ENCODE results near the gene COL6A3.

The COL6A3 gene

DNA sequence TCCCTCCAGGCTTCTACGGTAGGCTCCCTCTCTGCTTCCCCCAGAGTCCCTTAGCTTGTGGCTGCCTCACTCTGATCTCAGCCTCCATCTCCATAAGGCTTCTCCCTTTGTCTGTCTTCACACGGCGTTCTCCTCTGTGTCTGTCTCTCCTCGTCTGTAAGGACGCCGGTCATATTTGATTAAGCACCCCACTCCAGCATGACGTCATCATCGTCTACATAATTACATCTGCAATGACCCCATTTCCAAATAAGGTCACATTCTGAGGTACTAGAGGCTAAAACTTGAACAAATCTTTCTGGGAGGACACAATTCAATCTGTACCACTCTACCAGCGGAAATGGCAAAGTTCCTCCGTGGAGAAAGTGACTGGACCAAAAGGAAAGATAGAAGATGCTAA is 8.3 kb upstream of the COL6A3 start:
- in situ Hi-C loops (cut with HindIII; ENCODE audit: low sequenced_read_pairs), result loop anchor here (25.0 kb wide), 1 partner anchor 310 kb away; no protein-coding TSS in a partner anchor

DNA sequence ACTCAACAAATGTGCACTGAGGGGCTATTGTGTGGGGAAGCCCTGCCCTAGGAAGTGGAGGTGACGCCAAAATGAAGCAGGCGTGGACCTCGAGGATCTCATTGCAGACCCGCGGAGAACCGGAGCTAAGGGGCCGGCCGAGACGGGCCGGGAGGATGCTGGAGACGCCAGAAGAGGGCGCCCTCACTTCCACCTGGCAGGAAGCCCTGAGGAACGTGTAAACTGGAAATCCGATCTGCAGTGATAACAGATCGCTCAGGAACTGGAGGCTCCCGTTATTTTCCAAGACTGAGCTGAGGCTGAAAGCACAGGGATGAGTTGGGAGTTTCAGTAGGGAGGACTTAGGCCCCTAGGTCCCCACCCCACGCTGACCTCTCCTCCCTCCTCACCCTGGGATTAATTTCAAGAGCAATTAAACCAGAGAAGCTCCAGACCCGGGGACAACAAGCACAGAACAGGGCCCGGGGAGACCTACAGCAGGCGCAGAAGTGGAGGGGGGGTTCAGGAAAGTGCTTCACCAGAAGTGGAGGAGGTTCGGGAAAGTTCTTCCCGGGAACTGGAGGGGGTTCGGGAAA is 7.7 kb upstream of the COL6A3 start:
- in situ Hi-C loops (cut with HindIII; ENCODE audit: low sequenced_read_pairs), result loop anchor here (25.0 kb wide), 1 partner anchor 309 kb away; no protein-coding TSS in a partner anchor

DNA sequence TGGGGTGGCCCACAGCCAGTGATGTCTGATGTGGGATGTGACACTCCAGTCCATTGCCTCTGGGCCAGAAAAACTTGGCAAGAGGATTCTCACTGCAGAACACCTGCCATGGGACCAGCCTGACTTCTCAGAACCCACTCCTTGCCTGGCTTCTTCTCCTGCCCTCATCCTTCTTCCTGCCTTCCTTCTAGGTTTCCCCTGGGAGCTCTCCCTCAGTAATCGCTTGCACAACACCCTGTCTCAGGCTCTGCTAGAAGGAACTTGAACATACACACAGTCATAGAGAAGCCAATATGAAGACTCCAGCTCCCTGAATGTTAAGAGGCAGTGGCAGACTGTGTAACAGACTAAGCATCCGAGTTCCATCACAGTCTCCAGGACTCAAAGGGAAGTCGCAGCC is 4.3 kb upstream of the COL6A3 start:
- in situ Hi-C loops (cut with HindIII; ENCODE audit: low sequenced_read_pairs), result loop anchor here (25.0 kb wide), 1 partner anchor 306 kb away; no protein-coding TSS in a partner anchor

DNA sequence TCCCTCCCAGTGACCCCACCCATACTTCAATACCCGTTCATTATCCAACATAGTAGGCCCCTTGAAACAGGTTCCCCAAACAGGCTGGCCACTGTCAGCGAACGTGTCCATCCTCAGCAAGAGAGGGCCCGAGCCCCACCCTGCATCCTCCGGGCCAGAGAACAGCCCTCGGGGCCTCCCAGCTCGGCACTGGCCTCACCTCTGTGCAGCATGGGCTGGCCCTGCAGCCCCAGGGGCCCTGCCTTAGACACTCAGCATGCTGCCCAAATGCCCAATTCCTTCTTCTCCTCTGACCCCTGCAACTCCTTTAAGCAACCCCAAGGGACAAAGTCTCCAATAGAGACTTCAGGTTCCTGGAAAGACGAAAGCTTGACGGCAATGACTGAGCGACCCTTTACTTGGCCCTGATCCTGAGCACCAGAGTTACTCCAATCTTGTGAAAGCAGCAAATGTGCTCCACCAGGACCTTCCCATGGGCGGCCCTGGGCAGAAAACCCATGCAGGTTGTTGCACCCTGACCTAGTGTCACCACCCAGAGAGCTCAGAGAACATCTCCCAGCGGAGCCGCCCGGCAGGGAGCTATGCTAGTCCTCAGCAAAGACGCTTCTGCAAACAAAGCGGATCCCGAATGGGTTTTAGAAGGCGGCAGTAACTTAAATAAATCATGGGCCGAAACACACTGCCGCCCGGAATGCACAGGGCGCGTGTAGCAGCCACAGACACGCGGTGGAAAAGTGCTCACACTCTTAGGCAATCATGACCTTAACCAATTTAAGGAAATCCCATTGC is 782 bp downstream of the COL6A3 start:
- in situ Hi-C loops (cut with HindIII; ENCODE audit: low sequenced_read_pairs), result loop anchor here (25.0 kb wide), 1 partner anchor 301 kb away; no protein-coding TSS in a partner anchor

DNA sequence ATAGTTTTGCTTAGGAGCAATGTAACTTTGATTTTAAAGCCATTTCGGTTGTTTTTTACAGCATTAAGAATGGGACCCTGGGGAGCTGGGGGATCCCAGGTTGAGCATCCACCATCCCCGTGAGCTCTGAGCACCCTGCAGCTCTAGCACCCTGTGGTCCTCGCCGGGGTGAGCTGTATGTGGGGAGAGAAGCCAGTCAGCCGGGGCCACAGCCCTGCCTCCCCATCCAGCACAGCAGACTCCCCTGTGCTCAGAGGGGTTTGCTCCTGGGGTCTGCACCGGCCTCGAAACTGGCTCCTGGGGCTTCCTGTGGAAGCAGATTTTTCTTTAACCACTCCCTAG is 1.3 kb downstream of the COL6A3 start:
- in situ Hi-C loops (cut with HindIII; ENCODE audit: low sequenced_read_pairs), result loop anchor here (25.0 kb wide), 1 partner anchor 300 kb away; no protein-coding TSS in a partner anchor

DNA sequence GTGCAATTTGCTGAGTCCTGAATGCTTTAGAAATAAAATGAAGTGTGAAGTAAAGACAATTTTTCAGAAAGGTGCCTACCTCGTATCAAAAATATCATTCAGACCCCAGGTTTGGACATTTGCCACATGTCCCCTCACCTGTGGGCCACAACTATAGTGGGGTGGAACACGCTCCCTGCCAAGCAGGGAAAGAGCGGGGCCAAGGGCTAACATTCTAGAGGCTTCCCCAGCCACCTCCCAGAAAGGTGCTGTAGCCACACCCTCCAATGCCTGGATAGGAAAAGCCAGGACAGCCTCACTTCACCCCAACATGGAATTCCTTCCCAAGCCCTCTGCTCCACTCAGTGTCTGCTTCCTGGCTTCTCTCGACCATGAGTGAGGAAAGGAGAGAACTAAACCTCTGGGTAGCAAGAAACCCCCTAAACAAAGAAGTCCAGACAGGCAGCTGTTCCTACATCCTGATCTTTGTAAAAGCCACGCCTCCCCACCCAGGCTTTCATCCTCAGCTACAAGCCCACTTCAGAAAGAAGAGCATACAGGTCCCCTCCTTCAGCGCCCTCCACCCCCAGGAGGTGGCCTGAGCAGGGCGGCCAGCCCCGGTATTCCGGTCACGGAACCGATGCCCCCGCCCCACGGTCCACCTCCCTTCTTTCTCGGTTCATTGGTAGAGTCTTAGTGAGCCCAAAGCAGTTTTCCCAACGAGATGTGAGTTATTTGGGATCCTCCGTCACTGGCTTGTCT is 2.1 kb downstream of the COL6A3 start:
- in situ Hi-C loops (cut with HindIII; ENCODE audit: low sequenced_read_pairs), result loop anchor here (25.0 kb wide), 1 partner anchor 300 kb away; no protein-coding TSS in a partner anchor

DNA sequence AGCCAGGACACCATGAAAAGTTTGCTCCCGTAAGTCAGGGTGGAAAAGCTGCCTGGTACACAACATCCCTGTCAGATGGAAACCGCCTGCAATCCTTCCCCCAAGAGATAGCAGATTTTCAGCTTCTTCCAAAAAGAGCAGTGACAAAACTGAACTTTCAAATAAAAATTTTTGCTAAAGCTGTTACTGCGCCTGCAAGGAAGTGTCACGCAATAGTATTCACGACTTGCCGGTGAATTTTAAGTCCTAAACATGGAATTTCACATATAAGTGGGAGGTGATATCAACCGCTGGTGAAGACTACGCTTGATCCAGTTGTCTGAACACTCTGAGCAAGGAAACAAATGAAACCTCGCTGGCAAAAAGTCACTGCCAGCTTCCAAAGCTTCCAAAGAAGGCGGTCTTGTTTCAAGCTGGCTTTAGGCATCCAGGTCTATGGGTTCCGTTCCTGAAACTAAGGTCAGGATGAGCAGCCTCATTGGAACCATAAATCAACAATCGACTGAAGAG is 2.8 kb downstream of the COL6A3 start:
- in situ Hi-C loops (cut with HindIII; ENCODE audit: low sequenced_read_pairs), result loop anchor here (25.0 kb wide), 1 partner anchor 299 kb away; no protein-coding TSS in a partner anchor

DNA sequence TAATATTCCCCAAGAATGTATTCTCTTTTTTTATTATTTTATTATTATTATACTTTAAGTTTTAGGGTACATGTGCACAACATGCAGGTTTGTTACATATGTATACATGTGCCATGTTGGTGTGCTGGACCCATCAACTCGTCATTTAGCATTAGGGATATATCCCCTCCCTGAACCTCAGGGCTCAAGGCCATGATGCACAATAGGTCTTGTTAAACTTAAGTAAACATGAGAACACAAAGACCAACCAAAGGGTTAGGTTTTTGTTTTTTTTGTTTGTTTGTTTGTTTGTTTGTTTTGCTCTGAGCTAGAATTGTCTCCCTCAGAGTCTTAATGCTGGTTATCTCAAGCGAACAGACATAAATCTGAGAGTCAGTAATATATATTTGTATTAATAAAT is 4.7 kb downstream of the COL6A3 start:
- in situ Hi-C loops (cut with HindIII; ENCODE audit: low sequenced_read_pairs), result loop anchor here (25.0 kb wide), 1 partner anchor 297 kb away; no protein-coding TSS in a partner anchor

DNA sequence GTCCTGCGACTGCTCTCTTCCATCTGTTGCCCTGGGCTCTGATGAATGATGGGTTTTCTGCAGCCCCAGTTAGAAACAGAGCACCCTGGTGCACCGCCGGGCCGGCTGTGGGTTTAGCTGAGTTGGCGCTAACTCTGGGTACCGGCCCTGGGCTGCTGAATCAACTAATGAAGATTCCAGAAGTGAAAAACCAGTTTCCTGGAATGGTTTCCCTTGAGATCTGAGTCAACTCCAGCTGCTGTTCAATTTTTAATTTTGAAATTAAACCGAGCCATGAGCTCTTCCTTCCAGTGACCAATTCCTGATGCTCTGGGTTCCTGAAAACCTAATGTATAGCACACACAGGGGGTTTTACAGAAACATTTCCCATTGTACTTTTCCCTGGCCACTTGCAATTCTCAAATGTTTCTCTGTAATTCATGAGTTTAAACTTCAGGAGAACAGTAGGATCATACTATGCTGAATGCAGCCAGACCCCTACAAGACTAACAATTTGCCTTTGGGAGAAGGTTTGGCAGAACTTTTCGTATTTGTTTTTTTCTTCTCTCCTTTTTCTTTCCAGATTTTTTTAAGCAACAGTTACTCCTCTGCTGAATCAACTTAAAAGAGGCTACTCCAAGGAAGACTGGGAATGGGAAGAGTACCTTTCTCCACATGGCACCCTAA is 5.5 kb downstream of the COL6A3 start:
- in situ Hi-C loops (cut with HindIII; ENCODE audit: low sequenced_read_pairs), result loop anchor here (25.0 kb wide), 1 partner anchor 296 kb away; no protein-coding TSS in a partner anchor

DNA sequence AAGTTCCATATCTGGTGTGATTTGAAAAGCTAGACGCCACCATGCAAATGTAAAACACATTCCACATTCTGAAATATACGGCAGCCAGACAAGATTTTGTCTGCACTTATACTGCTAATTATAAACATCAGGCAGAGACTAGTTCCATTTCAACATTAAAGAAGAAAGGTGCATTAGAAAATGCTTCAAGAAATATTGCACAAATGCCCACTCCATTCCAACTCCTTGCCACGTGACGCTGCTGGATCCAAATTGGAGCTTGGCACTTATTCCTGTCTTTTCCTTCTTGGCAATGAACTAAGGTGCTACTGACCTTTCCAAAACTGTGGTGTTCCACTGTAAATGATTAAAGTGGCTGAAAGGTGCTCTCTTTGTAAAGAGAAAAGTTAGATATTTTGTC is 6.3 kb downstream of the COL6A3 start:
- in situ Hi-C loops (cut with HindIII; ENCODE audit: low sequenced_read_pairs), result loop anchor here (25.0 kb wide), 1 partner anchor 295 kb away; no protein-coding TSS in a partner anchor

DNA sequence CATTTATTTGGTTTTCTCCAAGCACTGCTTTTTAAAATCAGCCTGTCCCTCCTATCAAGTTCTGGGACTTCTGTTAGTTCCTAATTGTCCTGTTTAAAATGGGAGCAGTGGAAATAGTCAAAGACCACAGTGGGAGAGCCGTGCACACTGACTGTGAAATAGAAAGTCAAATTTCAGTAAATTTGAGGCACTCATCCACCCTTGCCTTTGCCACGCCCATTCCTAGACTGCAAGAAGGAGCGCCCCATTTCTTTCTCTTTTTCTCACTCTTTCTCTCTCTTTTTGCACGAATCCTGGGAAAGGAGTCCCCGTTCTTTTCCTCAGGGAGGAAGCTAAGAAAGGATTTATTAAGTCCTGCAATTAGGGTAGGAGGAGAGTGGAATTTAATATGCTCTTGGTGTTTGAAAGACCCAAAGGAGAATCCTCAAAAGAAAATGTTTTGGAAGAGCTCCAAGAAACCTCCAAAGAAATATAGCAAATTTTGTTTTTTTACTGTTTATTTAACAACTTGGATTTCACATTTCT is 7.5 kb downstream of the COL6A3 start:
- in situ Hi-C loops (cut with HindIII; ENCODE audit: low sequenced_read_pairs), result loop anchor here (25.0 kb wide), 1 partner anchor 294 kb away; no protein-coding TSS in a partner anchor

DNA sequence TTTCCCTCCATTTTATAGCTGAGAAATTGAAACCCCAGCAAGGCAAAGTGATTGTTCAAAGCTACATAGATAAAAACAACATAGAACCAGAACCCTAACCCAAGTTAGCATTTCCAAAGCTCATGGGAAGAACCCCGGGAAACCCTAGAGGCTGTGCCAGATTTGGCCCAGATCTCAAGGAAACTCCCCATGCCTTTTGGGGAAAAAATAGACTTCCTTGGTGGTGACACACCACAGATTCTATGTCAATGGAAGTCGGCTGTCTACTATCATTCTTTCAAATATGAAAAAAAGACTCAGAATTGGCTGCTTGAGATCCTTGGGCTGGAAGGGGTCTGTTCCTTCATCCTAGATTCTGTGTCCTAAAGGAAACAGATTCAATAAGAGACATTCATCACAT is 8.4 kb downstream of the COL6A3 start:
- in situ Hi-C loops (cut with HindIII; ENCODE audit: low sequenced_read_pairs), result loop anchor here (25.0 kb wide), 1 partner anchor 293 kb away; no protein-coding TSS in a partner anchor

DNA sequence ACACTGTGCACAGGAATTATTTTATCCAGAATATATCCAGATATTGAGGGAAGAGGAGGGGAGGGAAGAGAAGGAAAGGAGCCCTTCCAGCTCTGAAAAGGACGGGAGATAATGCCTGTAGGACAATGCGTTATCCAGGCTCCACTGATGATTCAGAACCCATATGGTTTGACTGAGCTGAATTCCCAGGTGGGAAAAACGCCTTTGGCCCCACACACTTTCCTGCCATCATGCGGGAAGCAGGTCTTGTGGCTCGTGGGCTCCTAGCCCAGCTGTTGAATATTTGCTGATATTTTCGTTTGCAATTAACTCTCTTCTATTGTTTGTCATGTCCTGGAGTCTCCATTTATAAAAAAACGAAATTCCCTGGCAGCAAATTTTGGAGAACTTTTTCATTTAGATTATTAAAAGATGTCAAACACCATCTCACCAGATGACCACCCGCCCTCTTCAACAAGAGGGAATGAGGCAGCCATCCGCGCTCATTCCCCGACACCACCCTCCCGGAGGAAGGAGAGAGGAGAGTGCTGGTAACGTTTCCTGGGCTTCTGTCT is 8.9 kb downstream of the COL6A3 start:
- in situ Hi-C loops (cut with HindIII; ENCODE audit: low sequenced_read_pairs), result loop anchor here (25.0 kb wide), 1 partner anchor 293 kb away; no protein-coding TSS in a partner anchor

DNA sequence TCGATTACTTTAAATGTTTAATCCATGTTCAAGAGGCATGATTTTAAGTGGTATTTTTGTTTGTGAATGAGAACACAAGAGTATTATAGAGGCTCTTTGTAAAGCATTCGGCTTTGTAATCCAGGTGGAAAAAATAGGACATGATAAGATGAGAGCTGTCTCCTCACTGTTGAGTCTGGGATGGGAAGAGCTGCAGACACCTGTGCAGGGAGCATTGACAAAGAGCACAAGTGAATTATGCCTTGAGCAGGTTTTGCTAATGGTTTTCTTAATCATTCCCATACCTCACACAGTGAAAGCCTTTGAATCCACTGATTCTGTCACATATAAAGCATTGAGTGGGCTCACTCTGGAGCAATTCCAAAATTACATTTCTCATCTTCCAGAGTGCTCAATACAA is 9.6 kb downstream of the COL6A3 start:
- in situ Hi-C loops (cut with HindIII; ENCODE audit: low sequenced_read_pairs), result loop anchor here (5.0 to 25.0 kb wide), 2 partner anchors 67 to 292 kb away; no protein-coding TSS in a partner anchor

DNA sequence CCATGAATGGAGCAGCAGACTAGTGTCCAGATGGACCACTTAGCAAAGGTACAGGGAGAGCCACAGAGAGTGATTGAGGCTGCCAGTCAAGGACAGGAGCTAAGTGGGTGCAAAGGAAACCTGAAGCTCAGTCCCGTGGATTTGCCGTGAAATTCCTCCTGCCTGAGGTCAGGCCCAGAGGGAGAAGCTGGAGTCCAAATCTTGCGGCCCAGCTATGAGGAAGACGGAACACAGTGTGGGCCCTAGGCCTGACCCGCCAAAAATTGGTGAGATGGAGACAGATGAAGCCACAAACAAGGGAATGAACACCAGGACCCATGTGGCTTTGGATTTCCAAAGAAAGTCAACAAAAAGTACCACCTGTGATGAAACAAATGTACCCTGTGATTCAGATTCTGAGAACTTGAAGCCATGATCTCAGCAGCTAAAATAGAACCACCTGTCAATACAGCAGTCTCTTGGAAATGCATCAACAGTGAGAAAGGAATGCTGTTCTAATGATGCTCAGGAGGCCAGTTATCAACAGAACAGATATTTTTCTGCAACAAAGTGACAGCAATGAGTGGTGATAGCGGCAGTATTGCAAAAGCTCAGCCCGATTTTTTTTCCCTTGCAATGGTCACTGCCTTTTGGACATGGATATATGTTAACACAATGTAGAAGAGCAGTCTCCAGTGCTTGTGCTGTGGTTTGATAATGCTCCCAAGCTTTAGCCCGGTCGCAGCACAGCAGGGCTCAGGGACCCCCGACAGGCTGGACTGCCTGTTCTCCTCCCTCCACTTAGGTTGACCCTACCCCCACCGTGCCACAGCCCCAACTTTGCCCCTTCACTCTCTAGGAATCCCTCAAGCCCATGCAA is 10.7 kb downstream of the COL6A3 start:
- in situ Hi-C loops (cut with HindIII; ENCODE audit: low sequenced_read_pairs), result loop anchor here (5.0 to 25.0 kb wide), 2 partner anchors 66 to 291 kb away; no protein-coding TSS in a partner anchor

DNA sequence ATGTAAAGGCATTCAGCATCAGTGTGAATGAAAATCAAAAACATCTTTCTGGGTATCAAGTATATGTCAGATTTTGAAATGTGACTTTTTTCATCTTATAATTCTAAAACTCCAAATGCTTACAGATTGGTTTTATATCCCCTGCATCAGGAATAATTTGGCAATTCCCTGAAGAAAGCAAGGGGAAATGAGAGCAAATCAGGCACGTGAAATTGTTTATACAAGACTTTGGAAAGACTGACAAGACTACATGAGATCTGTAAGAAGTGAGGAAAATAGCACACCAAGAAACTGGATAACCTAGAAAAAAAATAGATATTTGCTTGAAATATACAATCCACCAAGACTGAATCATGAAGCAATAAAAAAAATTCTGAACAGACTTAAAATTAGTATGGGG is 13.8 kb downstream of the COL6A3 start:
- in situ Hi-C loops (cut with HindIII; ENCODE audit: low sequenced_read_pairs), result loop anchor here (5.0 to 25.0 kb wide), 2 partner anchors 63 to 288 kb away; no protein-coding TSS in a partner anchor

DNA sequence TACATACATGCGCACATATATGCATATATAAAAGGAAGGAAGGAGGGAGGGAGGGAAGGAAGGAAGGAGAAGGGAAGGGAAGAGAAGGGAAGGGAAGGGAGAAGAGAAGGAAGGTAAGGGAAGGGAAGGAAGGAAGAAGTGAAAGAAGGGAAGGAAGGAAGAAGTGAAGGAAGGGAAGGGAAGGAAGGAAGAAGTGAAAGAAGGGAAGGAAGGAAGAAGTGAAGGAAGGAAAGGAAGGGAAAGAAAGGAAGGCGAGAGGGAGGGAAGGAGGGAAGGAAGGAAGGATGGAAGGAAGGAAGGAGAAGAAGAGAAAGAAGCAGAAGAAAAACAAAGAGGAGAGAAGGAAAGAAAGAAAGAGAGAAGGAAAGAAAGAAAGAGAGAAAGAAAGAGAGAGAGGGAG is 16.9 kb downstream of the COL6A3 start:
- in situ Hi-C loops (cut with HindIII; ENCODE audit: low sequenced_read_pairs), result no loop called here

DNA sequence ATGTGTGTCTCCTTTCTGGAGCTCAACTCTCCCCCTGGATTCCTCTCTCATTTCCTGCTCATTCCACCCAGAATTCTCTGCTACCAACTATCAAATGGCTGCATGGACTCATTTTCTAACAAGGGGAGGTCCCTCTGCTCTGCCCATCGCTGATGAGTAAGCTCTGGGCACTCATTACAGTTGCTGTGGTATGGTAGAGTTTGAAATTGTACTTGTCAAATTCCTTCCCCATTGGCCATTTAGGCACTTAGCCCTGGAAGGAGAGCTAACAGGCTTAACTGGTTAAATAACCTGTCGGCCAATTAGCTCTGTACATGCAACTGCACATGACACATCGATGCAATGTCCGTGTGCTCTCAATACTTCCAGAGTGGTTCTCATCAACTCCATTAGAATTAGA is 20.4 kb downstream of the COL6A3 start:
- in situ Hi-C loops (cut with HindIII; ENCODE audit: low sequenced_read_pairs), result no loop called here

DNA sequence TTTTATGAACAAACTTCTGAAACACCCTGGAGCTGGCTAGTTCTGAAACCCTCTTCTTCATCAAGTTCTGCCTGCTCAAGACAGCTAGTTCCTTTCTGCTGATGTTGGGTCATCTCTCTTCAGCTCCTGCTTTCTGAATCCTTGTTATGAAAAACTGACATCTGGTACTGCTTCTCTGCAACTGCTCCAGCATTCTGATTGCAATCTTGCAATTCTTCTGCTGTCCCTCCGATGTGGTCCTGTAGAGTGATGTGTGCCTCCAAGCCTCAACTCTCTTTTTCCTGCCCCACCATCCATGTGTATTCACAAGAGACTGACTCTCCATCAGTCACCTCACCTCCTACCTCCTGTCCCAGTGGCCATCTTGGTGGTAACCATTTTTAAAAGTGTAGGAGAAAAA is 21.8 kb downstream of the COL6A3 start:
- in situ Hi-C loops (cut with HindIII; ENCODE audit: low sequenced_read_pairs), result no loop called here
